CD4-positive, alpha-beta T cell treated with Interleukin-10 for 1 hour (primary cell): ENCODE data around the gene KDM7A.
"Not testable (repeated sequence)": the region's sequence is repeated elsewhere in the genome, so short reads cannot be mapped to it uniquely, and the experiment has no call there.

Experiments
- DNase-seq: peaks from one replicate; pipeline ENCODE4 v3.0.0-alpha.2; 2020

KDM7A gene

DNA sequence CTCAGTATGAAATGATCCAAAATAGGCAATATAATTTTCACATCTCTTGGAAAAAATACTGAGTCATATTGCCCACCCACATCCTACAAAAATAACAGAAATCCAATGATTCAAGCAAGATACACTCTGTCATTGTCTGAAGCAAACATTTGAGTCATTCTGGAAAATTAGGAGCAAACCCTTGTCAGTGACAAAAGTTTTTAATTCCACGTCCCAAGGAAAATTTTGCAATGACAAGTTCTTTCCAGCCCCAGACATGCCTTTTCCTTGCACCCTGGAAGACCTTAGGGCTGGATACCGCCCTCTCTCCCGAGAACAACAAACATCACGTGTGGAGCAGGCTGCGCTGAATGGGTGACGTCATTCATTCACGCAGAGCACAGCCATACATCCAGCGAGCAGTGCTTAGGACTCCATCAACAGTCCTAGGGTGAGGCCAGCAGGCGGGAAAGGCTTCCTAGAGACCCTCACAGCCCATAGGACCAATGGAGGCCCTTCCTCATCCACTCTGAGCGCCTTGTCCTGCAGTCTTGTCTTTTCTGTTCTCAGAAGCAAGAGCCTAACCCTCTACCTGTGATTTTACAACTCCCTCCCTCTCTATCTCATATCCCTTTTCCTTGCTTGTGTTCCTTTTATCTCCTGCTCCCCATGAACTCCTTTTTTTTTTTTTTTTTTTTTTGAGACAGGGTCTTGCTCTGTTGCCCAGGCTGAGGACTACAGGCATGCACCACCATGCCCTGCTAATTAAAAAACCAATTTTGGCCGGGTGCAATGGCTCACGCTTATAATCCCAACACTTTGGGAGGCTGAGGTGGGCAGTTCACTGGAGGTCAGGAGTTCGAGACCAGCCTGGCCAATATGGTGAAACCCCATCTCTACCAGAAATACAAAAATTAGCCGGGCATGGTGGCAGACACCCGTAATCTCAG, 23.5 kb upstream of the KDM7A start:
- DNase-seq: no peak

DNA sequence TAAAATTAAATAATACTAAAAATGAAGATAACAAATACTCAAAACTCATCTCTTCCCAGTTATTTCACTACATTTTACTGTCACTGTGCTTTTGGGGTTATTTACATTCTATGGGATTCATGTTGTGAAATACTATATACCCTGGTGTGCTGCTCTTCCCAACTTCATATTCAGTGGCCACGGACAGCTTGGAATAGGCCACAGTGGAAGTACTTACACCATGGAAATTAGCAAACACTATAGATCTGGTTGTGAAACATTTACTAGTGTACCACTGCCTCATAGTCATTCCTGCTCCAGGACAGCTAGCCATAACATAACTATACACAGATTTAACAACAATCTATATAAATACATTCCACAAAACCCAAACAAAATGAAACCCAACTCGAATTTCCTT, 21.2 kb upstream of the KDM7A start:
- DNase-seq: no peak

DNA sequence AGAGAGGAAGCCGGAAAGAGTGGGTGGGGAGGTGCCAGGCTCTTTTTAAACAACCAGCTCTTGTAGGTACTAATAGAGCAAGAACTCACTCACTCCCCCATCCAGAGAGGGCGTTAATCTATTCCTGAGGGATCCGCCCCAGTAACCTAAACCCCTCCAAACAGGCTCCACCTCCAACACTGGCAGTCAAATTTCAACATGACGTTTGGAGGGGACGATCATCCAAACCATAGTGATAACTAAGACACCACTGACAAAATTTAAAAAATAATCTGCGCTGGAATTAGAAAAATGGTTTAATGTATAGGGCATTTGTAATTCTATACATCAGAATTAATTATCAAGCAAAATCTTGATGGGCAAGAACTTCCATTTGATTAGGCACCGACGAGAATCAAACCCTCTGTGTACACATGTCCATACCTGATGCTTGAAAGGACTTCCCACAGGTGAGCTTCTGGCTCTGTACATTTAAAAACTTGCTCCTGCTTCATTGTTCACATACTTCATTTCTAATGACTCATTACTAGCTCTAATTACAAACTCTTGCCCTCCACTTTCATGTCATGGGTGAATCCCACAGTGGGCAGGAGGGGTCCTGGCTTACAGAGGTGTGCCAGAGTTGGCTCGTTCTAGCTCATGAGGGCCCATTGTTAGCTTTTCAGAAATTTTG, 20.6 kb upstream of the KDM7A start:
- no peak for DNase-seq

DNA sequence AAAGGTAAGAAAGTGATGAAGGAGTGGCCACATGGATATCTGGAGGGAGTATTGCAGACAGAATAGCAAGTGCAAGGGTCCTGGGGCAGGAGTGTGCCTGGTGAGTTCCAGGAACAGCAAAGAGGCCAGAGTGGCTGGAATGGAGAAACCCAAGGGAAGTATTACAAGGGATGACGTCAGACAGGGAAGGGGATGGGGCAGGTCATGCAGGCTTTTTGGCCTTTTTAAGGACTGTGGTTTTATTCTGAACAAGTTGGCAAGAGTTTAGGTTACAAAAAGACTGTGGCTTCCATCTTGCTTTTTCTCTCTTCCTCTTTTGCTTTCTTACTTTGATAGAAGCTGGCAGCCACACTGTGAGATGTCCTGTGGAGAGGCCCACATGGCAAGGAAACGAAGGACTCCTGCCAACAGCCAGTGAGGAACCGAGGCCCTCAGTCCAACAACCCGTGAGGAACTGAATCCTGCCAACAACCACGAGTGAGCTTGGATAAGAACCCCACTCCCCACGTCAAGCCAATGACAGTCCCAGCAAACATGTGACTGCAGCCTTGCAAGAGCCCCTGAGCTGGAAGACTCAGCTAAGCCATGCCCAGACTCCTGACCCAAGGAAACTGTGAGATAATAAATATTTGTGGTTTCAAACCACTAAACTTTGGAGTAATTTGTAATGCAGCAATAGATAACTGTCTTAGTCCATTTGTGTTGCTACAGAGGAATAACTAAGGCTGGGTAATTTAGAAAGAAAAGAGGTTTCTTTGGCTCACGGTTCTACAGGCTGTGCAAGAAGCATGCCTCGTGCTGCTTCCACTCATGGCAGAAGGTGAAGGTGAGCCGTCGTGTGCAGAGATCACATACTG, 19.8 kb upstream of the KDM7A start:
- DNase-seq: no peak

DNA sequence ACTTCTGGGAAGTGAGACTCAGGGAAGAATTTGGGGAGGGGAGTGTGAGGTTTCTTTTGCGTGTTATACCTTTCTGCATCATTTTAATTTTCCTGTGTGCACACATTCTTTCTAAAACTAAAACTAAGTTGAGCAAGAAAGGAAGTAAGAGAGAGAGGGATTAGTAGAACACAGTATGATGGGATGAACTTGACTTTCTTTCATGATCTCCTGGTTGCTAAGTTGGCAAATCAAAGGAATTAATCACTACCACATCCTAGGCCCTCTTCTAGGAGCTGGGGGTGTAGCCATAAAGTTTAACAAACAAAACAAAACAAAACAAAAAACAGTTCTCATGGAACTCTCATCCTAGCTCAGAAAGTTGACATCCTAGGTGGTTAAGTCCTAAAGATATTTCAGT, 19.1 kb upstream of the KDM7A start:
- no peak for DNase-seq

DNA sequence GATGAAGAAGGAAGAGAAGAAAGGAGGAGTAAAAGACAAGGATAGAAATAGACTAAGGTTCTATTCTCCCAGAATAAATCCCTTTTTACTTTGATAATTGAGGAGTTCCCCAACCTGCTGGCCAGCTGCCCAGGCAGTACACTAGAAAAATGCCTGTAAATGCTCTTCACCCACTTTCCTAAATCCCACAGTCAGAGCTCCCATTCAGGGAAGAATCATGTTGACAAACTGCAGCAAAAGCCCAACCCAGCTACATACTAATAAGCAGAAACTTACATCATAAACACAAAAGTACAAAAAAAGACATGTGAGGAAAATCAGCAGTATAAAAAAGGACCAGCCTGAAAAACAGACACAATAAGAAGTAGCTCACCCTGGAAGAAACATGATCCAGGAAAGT, 15.8 kb upstream of the KDM7A start:
- no peak for DNase-seq

DNA sequence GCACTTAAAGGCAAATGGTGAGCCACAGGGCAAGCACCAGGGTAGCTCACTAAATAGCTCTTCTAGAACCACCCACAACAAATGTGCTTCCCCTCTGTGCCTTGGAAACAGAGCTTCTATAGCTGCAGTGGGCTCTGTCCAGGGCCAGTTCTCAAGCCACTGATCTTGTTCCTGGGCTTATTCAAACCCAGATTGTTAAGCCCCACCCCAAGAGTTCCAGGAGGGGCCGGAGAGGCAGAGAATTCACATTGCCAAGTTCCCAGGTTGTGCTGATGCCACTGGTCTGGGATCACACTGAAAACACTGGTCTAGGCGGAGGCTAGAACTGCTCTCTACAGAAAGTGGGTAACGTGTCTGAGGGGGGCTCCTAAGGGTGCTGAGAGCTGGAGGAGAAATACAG, 15.4 kb upstream of the KDM7A start:
- DNase-seq: no peak

DNA sequence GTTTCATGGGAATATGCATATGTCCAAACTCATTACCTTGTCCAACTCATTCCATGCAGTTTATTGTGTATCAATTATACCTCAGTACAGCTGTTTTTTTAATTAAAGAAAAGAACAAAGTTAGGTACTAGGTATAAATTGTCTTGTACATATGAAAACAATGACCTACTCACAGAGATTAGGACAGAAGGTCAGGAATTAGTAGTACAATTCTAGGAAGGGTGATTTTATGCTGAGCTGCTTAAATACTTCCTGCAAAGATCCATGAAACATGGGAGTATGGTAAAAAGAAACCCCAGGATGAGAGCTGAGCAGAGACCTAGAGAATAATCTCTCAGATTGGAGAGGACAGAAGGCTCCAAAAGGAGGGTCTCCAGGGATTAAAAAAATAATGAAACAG, 13.8 kb upstream of the KDM7A start:
- DNase-seq: no peak

DNA sequence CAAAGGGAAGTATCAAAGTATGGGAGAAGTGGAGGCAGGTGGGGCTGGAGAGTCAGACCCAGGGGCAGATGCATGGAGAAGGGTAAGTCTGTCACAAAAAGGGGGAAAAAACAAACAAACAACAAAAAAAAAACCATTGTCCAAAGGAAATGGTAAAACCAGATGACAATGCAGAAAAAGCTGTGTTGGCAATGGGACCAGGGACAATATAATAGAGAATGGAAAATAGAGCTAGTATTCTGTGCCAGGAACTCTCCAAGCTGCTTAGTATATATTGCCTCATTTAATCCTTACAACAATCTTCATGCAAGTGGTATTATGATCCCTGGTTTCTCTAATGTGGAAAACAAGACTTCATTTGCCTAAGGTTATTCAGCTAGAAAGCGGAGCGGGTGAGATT, 13.1 kb upstream of the KDM7A start:
- no peak for DNase-seq

DNA sequence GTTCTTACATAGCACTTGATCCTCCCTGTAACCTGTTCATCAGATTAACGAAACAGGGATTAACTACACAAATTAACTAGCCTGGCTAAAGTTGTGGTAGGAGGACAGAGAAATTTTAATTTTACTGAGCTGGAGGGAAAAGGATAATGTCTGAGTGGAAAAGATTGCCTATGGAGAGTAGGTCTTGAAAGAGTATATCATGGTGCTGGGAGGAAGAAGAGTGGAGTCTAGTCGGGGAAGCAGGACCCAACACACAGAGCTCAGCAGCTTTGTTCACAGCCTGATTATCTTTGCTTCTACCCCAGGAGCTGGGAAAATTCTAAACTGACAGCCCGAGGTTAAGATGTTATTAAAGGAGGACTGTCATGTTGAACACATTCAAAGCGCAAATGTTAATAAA, 6.1 kb upstream of the KDM7A start:
- no peak for DNase-seq

DNA sequence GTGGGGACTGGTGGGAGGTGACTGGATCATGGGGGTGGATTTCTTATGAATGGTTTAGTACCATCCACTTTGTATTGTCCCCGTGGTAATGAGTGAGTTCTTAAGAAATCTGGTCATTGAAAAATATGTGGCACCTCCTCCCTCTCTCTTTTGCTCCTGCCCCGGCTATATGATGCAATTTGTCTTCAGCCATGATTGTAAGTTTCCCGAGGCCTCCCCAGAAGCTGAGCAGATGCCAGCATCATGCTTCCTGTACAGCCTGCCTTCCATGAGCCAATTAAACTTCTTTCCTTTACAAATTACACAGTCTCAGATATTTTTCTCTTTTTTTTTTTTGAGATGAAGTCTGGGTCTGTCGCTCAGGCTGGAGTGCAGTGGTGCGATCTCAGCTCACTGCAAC, 2.6 kb upstream of the KDM7A start:
- no peak for DNase-seq

DNA sequence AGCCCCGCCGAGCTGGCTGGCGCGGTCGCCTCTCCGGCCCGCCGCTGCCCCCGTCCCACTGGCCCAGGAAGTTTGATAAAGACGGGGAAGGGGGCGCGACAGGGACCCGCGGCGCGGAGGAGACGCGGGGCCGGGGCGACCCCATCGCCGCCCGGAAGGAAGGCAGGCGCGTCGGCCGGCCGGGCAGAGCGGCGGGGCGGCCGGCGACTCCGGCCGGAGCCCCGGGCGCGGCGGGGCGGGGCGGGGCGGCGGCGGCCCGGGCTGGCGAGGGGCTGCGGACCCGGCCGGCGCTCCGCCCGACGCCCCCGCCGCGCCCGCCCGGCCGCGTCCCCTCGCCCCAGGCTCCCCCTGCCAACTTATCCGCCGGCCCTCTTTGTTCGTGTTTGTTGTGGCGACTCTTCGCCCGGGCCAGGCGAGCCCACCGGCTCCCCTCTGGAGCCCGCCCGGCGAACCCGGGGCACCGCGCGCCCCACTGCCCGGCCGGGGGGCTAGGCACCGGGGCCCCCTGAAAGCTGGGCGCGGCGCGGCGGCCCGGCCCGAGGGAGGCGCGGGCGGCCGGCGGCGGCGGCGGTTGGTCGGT, 571 bp downstream of the KDM7A start:
- peak; percentile 30 for DNase-seq

DNA sequence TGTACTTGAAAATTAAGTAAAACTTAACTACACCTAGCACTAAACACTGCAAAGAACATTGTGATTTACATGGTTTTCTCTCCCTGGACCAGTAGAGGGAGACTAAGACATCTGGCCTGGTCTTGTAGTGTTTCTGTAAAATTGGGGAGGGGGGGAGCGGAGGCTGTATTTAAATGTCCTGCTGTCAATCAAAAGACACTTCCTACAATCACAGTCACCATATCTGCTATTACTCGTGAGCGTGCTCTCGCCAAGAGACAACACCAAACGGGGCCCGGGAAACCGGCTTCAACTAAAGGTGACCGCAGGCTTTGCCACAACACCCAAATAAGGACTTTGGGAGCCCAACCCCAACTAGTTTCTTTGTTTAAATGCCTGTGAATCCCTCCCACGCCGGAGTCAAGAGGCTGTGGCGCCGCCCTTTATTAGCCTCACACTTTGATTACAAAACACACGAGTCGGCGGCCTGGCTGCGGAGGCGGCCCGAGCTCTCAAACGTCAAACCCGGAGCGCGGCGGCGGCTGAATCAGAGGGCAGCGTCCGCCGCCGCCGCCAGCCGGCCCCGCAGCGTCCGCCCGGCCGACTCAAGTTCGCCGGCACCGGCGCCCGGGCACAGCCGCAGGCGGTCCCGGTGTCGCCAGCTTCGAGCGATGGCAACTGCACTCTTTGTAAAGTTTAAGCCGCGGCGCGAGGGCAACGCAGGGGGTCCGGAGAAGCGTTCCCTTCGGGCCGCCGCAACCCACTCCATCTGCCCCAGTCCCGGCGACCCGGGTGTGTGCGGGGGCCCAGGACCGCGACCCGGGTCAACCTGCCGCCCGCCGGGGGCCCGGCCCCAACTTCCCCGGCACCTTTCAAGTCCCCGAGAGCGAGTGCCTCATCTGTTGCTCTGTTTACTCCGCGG, 1.3 kb downstream of the KDM7A start:
- peak; percentile 95 for DNase-seq

DNA sequence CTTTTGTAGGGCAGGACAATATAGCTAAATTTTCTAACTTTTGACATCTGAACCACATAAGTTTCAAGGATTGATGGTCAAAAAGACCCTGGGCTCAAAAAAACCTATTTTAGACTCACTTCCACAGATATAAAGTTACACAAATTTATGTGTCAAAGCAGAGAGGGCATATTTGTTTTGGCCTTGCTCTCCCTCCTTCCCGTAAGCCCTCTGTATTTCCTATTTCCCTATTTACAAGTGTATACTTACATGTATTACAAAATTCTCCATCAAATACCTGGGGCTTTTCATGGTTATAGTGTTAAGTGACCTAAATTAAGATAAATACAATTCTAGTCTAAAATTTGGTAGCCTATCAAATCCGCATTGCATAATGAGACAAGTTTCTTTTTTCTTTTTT, 2.6 kb downstream of the KDM7A start:
- no peak for DNase-seq

DNA sequence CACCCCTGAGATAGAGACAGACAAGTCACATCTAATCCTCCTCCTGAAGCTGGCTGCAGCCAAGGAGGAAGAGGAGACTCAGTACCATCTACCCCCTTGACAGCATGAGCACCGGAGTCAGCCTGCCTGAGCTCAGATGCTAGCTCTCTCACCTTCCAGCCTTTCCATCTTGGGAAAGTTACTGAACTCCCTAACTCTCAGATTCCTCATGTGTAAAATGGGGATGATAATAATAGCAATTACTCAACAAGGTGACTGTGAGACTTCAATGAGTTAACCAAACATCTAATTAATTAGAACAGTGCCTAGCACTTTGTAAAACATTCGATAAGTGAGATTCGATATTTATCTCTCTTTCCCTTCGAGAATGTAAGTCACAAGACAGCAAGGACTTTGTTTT, 6.4 kb downstream of the KDM7A start:
- no peak for DNase-seq

DNA sequence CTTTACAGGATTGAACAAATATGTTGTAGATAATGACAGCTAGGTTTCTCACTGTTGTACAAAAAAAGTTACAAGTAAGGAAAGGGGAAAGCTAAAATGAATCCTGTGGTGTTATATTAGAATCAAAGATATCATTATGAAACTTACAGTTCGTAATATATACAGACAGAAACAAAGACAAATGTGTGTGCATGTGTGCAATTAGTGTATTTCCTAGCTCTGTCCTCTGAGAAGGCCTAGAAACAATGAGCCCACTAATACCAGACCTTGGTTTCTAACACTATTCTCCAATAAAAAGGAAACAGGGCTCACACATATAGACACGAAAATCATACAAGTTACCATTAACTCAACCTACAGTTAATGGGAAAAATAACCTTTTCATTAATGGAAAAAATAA, 8.0 kb downstream of the KDM7A start:
- no peak for DNase-seq

DNA sequence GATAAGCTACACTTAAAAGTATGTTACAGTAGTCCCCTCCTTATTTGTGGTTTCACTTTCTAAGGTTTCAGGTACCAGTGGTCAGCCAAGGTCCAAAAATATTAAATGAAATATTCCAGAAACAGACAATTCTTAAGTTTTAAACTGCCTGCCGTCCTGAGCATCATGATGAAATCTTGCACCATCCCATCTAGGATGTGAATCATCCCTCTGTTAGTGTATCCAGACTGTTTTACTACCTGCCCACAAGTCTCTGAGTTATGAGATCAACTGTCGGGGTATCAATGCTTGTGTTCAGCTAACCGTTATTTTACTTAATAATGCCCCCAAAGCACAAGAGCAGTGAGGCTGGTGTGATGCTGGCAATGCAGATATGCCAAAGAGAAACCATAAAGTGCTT, 11.4 kb downstream of the KDM7A start:
- no peak for DNase-seq

DNA sequence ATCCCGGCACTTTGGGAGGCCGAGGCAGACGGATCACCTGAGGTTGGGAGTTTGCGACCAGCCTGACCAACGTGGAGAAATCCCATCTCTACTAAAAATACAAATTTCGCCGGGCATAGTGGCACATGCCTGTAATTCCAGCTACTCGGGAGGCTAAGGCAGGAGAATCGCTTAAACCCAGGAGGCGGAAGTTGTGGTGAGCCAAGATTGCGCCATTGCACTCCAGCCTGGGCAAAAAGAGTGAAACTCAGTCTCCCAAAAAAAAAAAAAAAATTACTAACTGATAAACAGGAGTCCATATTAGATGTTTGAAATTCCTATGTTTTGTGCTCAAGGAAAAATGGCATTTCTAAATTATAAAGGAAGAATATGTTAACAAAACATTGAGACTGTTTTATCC, 14.7 kb downstream of the KDM7A start:
- not testable (repeated sequence) for DNase-seq

DNA sequence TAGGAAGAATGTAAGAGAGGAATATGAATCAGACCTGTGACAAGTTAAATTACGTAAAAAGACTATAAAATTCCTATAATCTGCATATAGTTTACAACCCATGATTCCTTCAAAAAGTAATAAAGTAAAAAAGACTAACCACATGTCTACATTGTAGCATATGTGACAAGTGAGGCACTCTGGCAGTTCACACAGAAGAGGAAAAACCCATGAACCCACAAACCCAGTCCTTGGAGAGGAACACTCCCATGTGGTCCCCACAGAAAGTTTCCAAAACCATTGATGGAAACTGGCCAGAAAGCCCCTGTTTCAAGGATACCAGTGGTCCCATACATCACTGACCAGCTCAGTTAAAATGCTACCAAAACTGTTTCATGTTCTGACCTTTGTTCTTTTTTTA, 15.7 kb downstream of the KDM7A start:
- no peak for DNase-seq

DNA sequence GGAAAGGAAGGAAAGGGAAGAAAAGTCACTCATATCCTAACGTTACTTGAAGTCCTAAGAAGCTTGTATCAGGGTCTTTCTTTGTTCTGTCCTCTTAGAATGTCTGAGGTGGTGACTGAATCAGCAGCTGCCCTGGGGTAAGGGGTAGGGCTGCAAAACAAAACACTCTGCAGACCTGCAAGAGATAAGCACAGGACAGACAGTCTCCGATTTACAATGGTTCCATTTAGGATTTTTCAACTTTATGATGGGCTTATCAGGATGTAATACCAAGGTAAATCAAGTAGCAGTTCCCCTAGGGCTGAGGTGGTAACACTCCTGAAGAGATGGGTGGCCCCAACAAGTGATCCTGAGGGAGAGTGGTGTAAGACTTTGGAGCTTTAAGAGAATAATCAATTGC, 16.5 kb downstream of the KDM7A start:
- DNase-seq: no peak

DNA sequence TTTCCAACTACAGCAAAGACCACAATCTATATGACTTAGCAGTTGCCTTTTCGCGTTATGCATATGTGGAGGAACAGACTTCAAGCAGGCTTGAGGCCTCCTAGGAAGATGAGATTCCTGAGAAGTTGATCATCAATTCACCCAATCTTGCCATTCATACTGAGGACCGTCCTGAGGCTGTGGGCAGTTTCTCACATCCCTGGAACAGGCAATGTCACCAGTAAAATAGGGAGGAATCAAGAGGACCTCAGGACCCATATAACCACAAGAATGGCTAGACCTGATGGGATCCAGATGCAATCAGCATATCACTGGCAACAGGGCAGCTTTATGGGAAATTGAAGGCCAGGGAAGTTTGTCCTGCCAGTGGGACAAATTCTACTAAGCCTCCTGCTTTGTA, 17.3 kb downstream of the KDM7A start:
- no peak for DNase-seq

DNA sequence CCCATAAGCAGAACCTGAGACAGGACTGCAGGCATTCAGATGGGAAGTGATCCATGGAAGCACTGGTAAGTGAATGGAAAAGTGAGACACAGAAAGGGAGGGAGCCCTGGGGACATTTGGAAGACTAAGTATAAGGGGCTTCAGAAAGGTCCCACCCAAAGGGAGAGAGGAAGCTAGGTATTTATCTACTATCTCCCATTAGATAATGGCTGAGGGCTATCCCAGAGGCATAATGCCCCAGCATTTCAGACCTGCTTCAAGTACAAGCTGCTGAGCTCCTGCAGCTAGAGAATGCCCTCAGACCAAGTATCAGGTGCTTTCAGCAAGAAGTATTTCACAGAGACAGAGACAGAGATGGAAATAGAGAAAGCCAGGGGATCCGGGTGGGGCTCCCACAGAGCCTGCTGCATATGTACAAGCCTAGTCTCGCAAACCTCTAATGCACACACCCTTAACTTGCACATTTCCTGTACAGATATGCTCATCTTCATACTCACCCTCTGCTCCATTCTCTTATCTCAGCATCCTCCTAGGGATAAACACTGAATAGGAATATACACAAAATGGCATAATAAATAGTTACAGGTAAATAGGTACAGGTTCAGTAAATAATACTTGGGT, 20.2 kb downstream of the KDM7A start:
- DNase-seq: no peak
